SK-N-SH (cell line): ENCODE results near the gene ETV1.

ENCODE experiments used
- EZH2phosphoT487 ChIP-seq: fragments of 200-600 bp; sonication (generic); IDR thresholded peaks from 2 replicates; pipeline ENCODE4 v1.6.1; 2017; ENCODE audit warnings: low read depth, mixed run types, mild to moderate bottlenecking, antibody characterized with exemption, moderate library complexity, borderline replicate concordance
- POLR2AphosphoS5 ChIP-seq: IDR thresholded peaks from 2 replicates; pipeline ENCODE4 v1.6.1; 2012; ENCODE audit warnings: low read depth, low read length
- RFX5 ChIP-seq: IDR thresholded peaks from 2 replicates; pipeline ENCODE4 v1.6.1; 2012; ENCODE audit warnings: mild to moderate bottlenecking, improper control_type of control experiment, low read length
- TAF1 ChIP-seq: IDR thresholded peaks from 2 replicates; pipeline ENCODE4 v1.6.1; 2012; ENCODE audit warnings: low read depth, mild to moderate bottlenecking, low read length, moderate library complexity, borderline replicate concordance
- TF ChIP-seq, protein P1 (sequence below): fragments of 200-600 bp; sonication (generic); IDR thresholded peaks from 2 replicates; pipeline ENCODE4 v1.6.1; 2017; ENCODE audit warnings: antibody characterized with exemption, mild to moderate bottlenecking, moderate library complexity
- TF ChIP-seq, protein P2 (sequence below): fragments of 150-350 bp; IDR thresholded peaks from 2 replicates; pipeline ENCODE4 v1.6.1; 2016; ENCODE audit warnings: mild to moderate bottlenecking, low read depth, low read length
- TF ChIP-seq, protein P3 (sequence below): IDR thresholded peaks from 2 replicates; pipeline ENCODE4 v1.6.1; 2012; ENCODE audit warnings: mild to moderate bottlenecking, low read depth, low read length, moderate library complexity
- TF ChIP-seq, protein P4 (sequence below): IDR thresholded peaks from 2 replicates; pipeline ENCODE4 v1.4.0; 2012; ENCODE audit warnings: low read depth

DNA sequence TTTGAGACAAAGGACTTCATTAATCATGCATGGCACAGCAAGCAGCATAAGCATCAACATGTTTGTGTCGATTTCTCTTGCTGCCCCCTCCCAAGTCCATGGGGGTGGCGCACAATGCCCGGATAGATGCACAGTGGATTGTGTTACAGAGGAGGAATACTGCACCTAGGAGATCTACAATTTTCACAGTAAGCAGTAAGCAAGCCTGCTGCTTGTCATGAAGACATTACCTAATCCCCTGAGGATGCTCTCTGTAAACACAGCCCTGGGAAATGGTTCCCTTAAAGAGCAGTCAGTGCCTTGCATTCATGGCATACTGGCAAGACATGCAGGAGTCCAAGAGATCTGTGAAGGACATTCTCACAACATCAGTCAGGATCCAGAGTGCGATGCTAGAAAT is 137.7 kb downstream of the ETV1 start:
- TF ChIP-seq, protein P1, sequence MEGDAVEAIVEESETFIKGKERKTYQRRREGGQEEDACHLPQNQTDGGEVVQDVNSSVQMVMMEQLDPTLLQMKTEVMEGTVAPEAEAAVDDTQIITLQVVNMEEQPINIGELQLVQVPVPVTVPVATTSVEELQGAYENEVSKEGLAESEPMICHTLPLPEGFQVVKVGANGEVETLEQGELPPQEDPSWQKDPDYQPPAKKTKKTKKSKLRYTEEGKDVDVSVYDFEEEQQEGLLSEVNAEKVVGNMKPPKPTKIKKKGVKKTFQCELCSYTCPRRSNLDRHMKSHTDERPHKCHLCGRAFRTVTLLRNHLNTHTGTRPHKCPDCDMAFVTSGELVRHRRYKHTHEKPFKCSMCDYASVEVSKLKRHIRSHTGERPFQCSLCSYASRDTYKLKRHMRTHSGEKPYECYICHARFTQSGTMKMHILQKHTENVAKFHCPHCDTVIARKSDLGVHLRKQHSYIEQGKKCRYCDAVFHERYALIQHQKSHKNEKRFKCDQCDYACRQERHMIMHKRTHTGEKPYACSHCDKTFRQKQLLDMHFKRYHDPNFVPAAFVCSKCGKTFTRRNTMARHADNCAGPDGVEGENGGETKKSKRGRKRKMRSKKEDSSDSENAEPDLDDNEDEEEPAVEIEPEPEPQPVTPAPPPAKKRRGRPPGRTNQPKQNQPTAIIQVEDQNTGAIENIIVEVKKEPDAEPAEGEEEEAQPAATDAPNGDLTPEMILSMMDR = no peak
- TF ChIP-seq EZH2phosphoT487 = no peak
- no peak for TF ChIP-seq RFX5
- no peak for TF ChIP-seq TAF1
- TF ChIP-seq, protein P2, sequence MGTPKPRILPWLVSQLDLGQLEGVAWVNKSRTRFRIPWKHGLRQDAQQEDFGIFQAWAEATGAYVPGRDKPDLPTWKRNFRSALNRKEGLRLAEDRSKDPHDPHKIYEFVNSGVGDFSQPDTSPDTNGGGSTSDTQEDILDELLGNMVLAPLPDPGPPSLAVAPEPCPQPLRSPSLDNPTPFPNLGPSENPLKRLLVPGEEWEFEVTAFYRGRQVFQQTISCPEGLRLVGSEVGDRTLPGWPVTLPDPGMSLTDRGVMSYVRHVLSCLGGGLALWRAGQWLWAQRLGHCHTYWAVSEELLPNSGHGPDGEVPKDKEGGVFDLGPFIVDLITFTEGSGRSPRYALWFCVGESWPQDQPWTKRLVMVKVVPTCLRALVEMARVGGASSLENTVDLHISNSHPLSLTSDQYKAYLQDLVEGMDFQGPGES = no peak
- TF ChIP-seq, protein P3, sequence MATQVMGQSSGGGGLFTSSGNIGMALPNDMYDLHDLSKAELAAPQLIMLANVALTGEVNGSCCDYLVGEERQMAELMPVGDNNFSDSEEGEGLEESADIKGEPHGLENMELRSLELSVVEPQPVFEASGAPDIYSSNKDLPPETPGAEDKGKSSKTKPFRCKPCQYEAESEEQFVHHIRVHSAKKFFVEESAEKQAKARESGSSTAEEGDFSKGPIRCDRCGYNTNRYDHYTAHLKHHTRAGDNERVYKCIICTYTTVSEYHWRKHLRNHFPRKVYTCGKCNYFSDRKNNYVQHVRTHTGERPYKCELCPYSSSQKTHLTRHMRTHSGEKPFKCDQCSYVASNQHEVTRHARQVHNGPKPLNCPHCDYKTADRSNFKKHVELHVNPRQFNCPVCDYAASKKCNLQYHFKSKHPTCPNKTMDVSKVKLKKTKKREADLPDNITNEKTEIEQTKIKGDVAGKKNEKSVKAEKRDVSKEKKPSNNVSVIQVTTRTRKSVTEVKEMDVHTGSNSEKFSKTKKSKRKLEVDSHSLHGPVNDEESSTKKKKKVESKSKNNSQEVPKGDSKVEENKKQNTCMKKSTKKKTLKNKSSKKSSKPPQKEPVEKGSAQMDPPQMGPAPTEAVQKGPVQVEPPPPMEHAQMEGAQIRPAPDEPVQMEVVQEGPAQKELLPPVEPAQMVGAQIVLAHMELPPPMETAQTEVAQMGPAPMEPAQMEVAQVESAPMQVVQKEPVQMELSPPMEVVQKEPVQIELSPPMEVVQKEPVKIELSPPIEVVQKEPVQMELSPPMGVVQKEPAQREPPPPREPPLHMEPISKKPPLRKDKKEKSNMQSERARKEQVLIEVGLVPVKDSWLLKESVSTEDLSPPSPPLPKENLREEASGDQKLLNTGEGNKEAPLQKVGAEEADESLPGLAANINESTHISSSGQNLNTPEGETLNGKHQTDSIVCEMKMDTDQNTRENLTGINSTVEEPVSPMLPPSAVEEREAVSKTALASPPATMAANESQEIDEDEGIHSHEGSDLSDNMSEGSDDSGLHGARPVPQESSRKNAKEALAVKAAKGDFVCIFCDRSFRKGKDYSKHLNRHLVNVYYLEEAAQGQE = no peak
- TF ChIP-seq POLR2AphosphoS5 = no peak
- TF ChIP-seq, protein P4, sequence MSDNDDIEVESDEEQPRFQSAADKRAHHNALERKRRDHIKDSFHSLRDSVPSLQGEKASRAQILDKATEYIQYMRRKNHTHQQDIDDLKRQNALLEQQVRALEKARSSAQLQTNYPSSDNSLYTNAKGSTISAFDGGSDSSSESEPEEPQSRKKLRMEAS = no peak
